ENCODE results near the gene ANKRD63. TPM values are rescaled to one million over a fixed set of nuclear protein-coding genes. Genes with fewer than 3 reads are reported as not detected.

ANKRD63 gene
- total and polyA plus RNA-seq, 10 of the 15 experiments (the other 5 are each of a cell fraction or from before 2014, with no cell fraction given), result not detected

DNA sequence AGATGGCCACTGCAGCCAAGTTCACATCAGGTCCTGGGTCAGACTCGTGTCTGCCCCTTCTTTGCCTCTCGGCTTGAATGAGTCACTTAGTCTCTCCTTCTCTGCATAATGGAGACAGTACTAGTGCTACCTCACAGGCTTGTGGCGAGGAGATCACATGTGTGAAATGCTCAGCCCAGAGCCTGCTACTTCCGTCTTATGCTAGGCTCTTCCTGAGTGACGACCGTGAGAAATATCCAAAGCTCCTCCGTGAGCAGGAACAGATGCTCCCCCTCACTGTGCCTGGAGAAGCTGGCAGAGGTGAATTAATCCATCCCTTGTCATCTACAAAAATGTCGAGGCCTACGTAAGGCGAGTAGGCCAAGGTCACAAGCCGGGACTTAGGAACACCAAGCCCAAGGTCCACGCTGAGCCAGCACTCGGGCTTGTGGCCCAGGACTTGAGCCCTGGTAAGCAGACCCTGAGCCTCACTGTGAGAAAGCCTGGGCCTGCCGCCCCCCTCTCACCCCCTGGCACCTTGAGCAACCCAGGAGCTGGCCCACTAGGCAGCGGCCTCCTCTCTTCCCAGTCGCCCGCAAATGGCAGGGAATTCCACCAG, 26.1 kb downstream of the ANKRD63 start:
- Histone ChIP-seq H4K20me1 (ENCODE audit: control insufficient read depth, insufficient read depth) (no peaks in the 10 kb centered on the region), H3K27ac (ENCODE audit: control insufficient read depth, insufficient read depth) (no peak overlapping the region), H3K4me2 (ENCODE audit: control insufficient read depth, insufficient read depth) (no peak overlapping the region), H3K9ac (ENCODE audit: control insufficient read depth, insufficient read depth, low read length) (no peak overlapping the region), H3K9me3 (replicated peaks; ENCODE audit: control insufficient read depth, insufficient read depth, low read length) (no peaks in the 10 kb centered on the region), H2AFZ (ENCODE audit: control insufficient read depth, low read depth, low read length) (peak overlapping the region; percentile 23; the same call in 1 of the 2 replicates), H3K4me1 (ENCODE audit: control insufficient read depth, insufficient read depth, low read length) (peaks cover 3% of the 10 kb centered on the region; the same call in 1 of the 2 replicates), H3K27me3 (replicated peaks in 1 of 2; ENCODE audit: control insufficient read depth in 2 of 2, insufficient read depth in 2 of 2, low read length in 1 of 2) (peaks cover 0 to 3% of the 10 kb centered on the region in 2 experiments; a peak in 3 of 4 replicates), H3K36me3 (ENCODE audit: control insufficient read depth in 2 of 2, insufficient read depth in 2 of 2, low read length in 1 of 2) (no peaks in the 10 kb centered on the region), H3K4me3 (no peak overlapping the region), H3K79me2 (ENCODE audit: control insufficient read depth, insufficient read depth, low read length) (no peaks in the 10 kb centered on the region)
- ChIA-PET SMC1A (ENCODE audit: uncharacterized antibody, unreplicated experiment) (interaction anchor here (1.2 to 1.9 kb wide), 3 partner anchors 17 to 150 kb away, joined by 3 to 5 read pairs (median 4); no protein-coding TSS in a partner anchor), RAD21 (ENCODE audit: unreplicated experiment) (interaction anchor here (0.9 kb wide), 1 partner anchor 39 kb away, joined by 5 read pairs; no protein-coding TSS in a partner anchor), POLR2A (no interaction called here), CTCF (interaction anchor here (1.1 to 2.9 kb wide), 3 partner anchors 13 to 39 kb away, joined by 3 to 11 read pairs (median 3); no protein-coding TSS in a partner anchor)
- peak; percentile 33 for ATAC-seq
- TF ChIP-seq SUPT20H (IDR thresholded peaks at IDR 0.05; ENCODE audit: borderline replicate concordance, control insufficient read depth, low read depth, low read length) (no peak), BRCA1 (IDR thresholded peaks at IDR 0.05; ENCODE audit: low read depth, low read length) (no peak), RBBP5 (conservative IDR thresholded peaks at IDR 0.05) (no peak), FOXK2 (IDR thresholded peaks at IDR 0.05) (no peak), POU2F2 (IDR thresholded peaks at IDR 0.05; ENCODE audit: borderline replicate concordance, low read depth, low read length) (no peak), ASH2L (IDR thresholded peaks at IDR 0.05; ENCODE audit: borderline replicate concordance, low read depth) (no peak), SRF (IDR thresholded peaks at IDR 0.05; ENCODE audit: low read depth in 2 of 2, low read length in 2 of 2) (no peak), EGR1 (IDR thresholded peaks at IDR 0.05; ENCODE audit: borderline replicate concordance in 1 of 2, low read depth in 2 of 2, low read length in 2 of 2) (no peak)
- TF ChIP-seq, protein P1, sequence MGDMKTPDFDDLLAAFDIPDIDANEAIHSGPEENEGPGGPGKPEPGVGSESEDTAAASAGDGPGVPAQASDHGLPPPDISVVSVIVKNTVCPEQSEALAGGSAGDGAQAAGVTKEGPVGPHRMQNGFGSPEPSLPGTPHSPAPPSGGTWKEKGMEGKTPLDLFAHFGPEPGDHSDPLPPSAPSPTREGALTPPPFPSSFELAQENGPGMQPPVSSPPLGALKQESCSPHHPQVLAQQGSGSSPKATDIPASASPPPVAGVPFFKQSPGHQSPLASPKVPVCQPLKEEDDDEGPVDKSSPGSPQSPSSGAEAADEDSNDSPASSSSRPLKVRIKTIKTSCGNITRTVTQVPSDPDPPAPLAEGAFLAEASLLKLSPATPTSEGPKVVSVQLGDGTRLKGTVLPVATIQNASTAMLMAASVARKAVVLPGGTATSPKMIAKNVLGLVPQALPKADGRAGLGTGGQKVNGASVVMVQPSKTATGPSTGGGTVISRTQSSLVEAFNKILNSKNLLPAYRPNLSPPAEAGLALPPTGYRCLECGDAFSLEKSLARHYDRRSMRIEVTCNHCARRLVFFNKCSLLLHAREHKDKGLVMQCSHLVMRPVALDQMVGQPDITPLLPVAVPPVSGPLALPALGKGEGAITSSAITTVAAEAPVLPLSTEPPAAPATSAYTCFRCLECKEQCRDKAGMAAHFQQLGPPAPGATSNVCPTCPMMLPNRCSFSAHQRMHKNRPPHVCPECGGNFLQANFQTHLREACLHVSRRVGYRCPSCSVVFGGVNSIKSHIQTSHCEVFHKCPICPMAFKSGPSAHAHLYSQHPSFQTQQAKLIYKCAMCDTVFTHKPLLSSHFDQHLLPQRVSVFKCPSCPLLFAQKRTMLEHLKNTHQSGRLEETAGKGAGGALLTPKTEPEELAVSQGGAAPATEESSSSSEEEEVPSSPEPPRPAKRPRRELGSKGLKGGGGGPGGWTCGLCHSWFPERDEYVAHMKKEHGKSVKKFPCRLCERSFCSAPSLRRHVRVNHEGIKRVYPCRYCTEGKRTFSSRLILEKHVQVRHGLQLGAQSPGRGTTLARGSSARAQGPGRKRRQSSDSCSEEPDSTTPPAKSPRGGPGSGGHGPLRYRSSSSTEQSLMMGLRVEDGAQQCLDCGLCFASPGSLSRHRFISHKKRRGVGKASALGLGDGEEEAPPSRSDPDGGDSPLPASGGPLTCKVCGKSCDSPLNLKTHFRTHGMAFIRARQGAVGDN (IDR thresholded peaks at IDR 0.05), result no peak
- intact Hi-C loops (cut with micrococcal nuclease; ENCODE audit: unreplicated experiment), result no loop called here
- in situ Hi-C loops (cut with MboI), result no loop called here
- DNase-seq (ENCODE audit: low read depth, low spot score), result no peak
- no TSS peak for BruUV-seq (replicated peaks)
- FAIRE-seq, result no peak
- WGBS (ENCODE audit: insufficient coverage, insufficient replicate concordance, low lambda C conversion rate, missing lambda C conversion rate), result 67% methylated on average over 17 of the region's 17 CpGs

All from GM12878 (cell line).